Measurements from ENCODE around the gene PAIP2B. TPM values are rescaled to one million over a fixed set of nuclear protein-coding genes. Genes with fewer than 3 reads are reported as not detected.
"Not testable (repeated sequence)": the region's sequence is repeated elsewhere in the genome, so short reads cannot be mapped to it uniquely, and the experiment has no call there.

PAIP2B gene
- 9.8 TPM for total RNA-seq

- peak; percentile 99 for ATAC-seq
Observed at GRCh38 chr2:71226965-71227560, at the start of gene PAIP2B. PAIP2B (minus strand) TSS chr2:71227103; CDS start chr2:71202589, 24,514 bp downstream.

- ATAC-seq, result peak; percentile 24
Observed at GRCh38 chr2:71275939-71276310, 49.0 kb upstream of the PAIP2B start.

DNA sequence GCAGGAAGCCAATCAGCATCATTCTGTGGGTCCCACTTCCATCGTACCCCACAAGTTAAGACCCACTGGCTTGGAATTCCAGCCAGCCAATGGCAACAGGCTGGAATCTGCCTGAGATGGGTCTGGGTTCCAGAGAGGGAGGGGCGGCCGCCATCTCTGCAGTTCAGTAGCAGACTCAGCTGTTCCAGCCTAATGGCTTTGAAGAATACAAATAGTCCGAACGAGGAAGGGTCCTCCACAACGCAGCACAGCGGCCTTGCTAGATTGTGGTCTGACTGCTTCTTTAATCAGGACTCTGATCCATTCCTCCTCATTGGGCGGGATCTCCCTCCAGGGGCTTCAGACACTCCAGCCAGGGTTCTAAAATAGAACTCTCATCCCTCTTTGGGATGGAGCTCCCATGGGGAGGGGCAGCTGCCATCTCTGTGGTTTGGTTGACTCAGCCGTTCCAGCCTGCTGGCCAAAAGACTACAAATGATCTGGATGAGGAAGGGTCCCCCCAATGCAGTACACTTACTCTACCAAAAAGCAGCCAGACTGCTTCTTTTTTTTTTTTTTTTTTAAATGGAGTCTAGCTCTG is 42.7 kb upstream of the PAIP2B start:
- ATAC-seq, result no peak

DNA sequence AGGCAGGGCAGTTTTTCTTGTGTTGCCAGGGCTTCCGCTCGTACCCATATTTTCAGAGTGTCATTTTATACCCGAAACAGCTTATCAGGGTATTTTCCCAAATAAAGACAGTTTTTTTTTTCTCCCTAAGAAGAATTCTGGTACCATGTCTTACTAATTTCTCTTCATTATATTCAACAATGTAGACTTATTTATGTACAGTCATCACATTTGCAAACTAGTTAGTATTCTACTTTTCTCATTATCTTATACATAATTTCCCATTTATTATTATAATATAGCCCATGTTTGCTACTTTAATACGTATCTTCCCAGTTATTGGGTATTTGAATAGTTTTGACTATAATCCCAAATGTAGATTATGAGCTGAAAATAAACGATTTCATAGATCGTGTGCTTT is 36.5 kb upstream of the PAIP2B start:
- no peak for ATAC-seq

- no peak for ATAC-seq
Observed at GRCh38 chr2:71261534-71261933, 34.6 kb upstream of the PAIP2B start.

DNA sequence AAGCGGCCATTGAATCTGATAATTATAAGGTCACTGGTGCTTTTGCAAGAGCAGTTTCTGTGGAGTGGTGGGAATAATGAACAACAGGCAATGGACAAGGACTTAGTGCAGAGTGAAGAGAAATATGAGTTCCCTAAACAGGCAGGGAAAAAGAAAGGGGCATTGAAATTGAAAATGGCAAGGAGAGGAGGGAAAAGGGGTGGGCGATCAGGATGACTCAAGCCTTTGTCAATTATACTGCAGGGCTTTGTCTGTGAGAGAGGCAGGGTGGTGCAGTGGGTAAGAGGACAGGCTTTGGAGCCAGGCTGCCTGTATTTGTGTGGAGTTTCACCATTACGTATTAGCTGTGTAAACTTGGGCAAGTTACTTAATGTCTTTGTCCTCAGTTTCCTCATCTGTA is 29.5 kb upstream of the PAIP2B start:
- ATAC-seq, result no peak

DNA sequence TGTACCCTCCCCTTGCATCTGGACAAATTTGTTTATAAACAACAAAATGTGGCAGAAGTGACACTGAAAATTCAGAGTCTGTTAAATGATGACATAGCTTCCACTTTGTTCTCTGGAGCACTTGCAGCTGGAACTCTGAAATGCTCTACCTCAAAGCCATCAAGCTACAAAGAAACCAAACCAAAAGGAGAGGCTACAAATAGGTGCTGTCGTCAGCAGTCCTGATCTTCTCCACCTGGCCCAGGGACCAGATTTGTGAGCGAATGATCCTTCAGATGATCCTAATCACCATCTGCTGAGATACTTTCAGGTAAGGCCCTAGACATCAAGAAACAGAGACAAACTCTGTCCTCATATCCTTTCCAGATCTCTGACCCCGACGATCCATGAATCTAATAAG is 27.9 kb upstream of the PAIP2B start:
- ATAC-seq, result no peak

DNA sequence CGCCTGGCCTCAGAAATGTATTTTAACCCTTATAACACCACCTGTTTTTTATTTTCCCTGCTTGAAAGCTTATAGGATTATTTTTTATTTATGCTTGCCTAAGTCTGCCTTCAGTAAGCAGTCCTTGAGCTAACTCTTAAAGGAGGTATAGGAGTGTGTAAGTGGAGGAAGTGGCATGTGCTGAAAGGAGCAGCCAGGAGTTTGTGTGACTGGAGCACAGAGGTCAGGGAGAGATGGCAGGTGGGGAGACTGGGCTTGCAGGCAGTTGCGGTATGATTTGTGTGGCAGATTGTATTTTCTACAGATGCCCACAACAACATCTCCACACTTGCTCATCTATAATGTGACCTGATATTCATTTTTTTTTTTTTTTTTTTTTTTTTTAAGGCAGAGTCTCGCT is 27.2 kb upstream of the PAIP2B start:
- ATAC-seq, result no peak

GRCh38 chr2:71253476-71253875 is 26.6 kb upstream of the PAIP2B start:
- no peak for ATAC-seq

DNA sequence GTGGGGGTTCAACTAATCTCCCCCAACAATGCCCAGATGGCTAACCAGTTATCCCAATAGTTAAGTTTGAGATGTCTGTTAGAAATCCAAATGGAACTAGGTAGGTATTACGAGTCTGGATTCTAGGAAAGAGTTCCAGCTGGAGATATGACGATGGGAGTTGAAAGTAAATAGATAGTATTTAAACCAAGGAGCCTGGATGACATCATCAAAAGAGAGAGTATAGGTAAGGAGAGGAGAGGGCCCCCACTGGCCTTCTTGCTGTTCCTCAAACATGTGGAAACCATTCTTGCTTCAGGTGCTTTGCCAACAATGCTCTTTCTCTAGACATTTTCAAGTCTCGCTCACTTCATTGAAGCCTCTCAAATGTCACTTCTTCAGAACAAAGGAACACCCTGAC is 26.0 kb upstream of the PAIP2B start:
- no peak for ATAC-seq

DNA sequence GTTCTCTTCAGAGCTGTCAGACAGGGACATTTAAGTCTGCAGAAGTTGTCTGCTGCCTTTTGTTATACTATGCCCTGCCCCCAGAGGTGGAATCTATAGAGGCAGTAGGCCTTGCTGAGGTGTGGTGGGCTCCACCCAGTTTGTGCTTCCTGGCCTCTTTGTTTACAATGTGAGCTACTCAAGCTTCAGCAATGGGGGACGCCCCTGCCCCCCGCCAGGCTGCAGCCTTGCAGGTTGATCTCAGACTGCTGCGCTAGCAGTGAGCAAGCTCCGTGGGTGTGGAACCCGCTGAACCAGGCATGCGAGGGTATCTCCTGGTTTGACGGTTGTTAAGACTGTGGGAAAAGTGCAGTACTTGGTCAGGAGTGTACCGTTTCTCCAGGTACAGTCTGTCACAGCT is 24.0 kb upstream of the PAIP2B start:
- no peak for ATAC-seq

- no peak for ATAC-seq
Observed at GRCh38 chr2:71244302-71244660, 17.4 kb upstream of the PAIP2B start.

DNA sequence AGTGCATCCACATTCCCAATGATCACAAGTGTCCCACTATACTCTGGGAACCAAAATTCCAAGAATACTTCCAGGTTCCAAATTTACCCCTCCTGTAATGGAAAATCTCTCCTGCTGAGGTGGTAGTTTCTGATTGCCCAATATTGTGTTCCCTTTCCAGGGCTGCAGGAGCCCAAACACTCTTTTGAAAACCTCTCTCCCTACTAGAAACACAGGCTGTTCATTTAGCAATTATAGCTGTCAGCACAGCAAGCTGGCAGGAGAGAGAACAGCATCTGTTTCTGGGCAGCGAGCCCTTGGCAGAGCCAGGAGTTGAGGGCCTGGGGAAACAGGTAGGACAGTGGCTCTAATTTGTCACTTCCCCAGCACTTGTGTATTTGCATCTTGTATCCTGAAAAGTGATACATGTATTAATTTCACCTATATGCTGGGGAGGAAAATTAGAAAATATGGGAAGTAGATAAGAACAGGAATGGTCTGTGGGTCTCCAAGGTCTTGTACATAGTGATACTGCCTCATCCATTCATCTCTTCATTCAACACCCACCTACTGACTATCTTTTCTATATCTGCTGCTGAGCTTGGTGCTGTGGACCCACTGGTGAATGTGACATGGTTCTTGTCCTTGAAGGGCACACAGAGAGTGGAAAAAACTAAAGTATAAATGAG is 16.9 kb upstream of the PAIP2B start:
- no peak for ATAC-seq

GRCh38 chr2:71240794-71241193 is 13.9 kb upstream of the PAIP2B start:
- ATAC-seq, result no peak

DNA sequence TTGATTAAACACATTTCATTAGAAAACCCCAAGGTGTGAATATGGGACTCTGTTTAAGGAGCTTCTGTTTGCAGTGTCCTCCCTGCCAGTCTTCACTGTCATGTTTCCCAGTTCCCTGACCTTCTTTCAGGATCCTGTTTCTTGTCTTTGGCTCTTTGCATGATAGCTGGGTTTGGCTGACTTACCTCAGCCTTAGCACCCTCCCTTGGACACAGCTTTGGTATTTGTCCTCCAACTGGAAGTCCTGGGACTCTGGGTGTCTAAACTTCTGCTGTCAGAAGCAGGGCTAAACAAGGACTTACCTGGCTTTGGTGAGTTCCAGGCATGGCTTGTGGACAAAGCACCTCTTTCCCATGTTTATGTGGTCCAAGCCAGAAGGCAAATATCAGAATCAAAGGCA is 11.2 kb upstream of the PAIP2B start:
- ATAC-seq, result no peak

DNA sequence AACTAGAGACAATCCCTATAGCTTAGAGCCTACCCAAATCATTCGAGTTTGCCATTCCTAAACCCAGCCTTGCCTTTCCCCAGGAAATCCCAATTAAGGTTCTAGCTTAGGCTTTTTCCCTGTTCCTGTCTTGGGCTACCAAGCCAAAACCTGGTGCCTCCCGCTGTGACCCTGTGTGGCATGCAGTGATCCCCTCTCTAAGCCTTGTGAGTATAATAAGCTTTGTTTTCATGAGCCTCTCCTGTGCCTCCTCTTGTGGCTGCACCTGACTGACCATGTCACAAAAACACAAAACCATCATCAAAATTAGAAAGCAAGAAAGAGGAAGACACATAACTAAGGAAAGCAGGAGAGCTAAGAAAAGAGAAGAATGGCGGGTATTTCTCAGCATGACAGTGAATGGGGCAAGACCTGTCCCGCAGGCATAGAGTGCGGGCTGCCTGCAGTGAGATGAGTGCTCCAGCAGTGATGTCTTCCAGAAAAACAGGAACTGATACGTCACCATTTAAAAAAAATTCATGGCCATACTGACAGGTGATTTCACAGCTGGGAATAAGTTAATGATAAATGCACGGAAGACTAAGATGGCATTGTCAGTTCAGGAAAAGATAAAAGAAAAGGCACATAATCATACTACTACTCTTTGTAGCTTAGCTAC is 9.2 kb upstream of the PAIP2B start:
- ATAC-seq, result no peak

GRCh38 chr2:71233072-71233471 is 6.2 kb upstream of the PAIP2B start:
- ATAC-seq, result not testable (repeated sequence)

GRCh38 chr2:71226096-71226964 is 573 bp downstream of the PAIP2B start:
- peak; percentile 7 for ATAC-seq

- no peak for ATAC-seq
Observed at GRCh38 chr2:71224935-71225334, 2.0 kb downstream of the PAIP2B start.

DNA sequence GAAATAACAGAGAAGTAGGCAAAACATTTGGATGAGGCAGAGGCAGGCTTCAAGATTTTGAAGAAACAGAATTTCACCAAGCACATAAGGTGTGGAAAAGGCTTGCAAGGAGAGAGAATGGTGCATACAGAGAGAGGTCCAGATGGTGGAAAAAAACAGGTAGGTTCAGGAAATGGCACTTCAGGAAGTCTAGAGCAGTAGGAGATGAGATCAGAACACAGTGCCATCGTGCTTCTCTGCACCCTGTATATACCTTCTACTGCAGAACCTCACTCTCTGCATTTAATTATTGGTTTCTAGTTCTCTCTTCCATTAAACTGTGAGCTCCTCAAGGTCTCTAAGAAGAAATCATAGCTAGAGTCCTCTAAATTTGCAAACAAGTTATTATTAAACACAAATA is 2.4 kb downstream of the PAIP2B start:
- no peak for ATAC-seq

DNA sequence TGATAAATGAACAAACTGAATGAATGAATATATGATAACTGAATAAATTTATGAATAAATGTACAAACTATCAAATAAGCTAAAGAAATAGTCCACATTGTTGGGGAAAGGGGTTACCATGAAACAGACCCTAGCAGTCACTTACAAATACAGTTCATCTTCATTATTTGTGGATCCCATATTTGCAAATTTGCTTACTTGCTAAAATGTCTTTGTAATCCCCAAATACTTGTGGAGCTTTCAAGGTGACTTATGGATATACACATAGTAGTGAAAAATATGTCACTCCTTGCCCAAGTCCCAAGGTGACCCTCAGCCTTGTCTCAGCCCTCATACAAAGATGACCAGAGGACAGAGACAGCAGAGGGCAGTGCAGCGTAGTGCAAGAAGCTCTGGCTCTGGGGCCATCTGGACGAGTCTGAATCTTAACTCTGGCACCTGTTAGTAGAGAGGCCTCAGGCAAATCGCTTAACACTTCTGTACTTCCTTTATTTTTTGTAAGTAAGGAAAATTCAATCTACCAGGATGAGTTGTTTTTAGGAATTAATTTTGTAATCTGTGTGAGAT is 3.1 kb downstream of the PAIP2B start:
- ATAC-seq, result no peak

GRCh38 chr2:71220743-71221142 is 6.2 kb downstream of the PAIP2B start:
- ATAC-seq, result no peak

DNA sequence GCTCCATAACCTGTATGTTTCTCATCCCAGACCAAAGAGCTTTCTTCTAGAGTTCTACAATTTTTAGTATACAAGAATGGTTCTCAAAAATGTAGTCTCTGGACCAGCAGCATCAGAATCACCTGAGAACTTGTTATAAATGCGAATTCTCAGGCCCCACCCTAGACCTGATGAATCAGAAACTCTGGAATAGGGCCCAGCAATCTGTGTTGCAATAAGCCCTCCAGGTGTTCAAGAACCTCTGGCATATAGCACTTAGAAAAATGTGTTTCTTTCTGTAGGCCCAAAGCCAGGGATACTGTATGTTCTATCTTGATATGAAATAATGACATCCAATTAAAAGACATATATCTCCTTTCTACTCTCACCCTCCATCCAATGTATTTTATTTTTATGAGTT is 10.4 kb downstream of the PAIP2B start:
- ATAC-seq, result peak; percentile 74

All from esophagus mucosa (tissue), 1 donor.